IMR-90 (cell line): Measurements from ENCODE around the gene PCK1.

Experiments
- CEBPB ChIP-seq: IDR thresholded peaks from 2 replicates; pipeline ENCODE4 v1.6.1; 2012; ENCODE audit warnings: low read depth, low read length, improper control_type of control experiment
- CTCF ChIP-seq: conservative IDR thresholded peaks from 2 replicates; pipeline ENCODE4 v1.5.1; 2012; ENCODE audit warnings: mild to moderate bottlenecking, low read depth, low read length, improper control_type of control experiment
- FOS ChIP-seq: fragments of 150-350 bp; IDR thresholded peaks from 2 replicates; pipeline ENCODE4 v1.6.1; 2016; ENCODE audit warnings: low read depth, low read length
- MAFK ChIP-seq: IDR thresholded peaks from 2 replicates; pipeline ENCODE4 v1.6.1; 2012; ENCODE audit warnings: low read depth, low read length, improper control_type of control experiment
- POLR2A ChIP-seq: IDR thresholded peaks from 2 replicates; pipeline ENCODE4 v1.6.1; 2012; ENCODE audit warnings: mild to moderate bottlenecking, low read depth, low read length
- SMC3 ChIP-seq: fragments of 150-350 bp; IDR thresholded peaks from 2 replicates; pipeline ENCODE4 v1.6.1; 2016; ENCODE audit warnings: low read depth, mild to moderate bottlenecking, antibody characterized with exemption, low read length, moderate library complexity

GRCh38 chr20:57617079-57617795 is 56.3 kb downstream of the PCK1 start:
- TF ChIP-seq CTCF (no peak), POLR2A (no peak), SMC3 (no peak), FOS (no peak), MAFK (no peak), CEBPB (no peak)
